ENCODE data around the gene VGLL2. TPM values are rescaled to one million over a fixed set of nuclear protein-coding genes. Genes with fewer than 3 reads are reported as not detected.

VGLL2 gene
- total and polyA plus RNA-seq, 2 donors (not counting 1 experiment from before 2014, with no cell fraction given): not detected

DNA sequence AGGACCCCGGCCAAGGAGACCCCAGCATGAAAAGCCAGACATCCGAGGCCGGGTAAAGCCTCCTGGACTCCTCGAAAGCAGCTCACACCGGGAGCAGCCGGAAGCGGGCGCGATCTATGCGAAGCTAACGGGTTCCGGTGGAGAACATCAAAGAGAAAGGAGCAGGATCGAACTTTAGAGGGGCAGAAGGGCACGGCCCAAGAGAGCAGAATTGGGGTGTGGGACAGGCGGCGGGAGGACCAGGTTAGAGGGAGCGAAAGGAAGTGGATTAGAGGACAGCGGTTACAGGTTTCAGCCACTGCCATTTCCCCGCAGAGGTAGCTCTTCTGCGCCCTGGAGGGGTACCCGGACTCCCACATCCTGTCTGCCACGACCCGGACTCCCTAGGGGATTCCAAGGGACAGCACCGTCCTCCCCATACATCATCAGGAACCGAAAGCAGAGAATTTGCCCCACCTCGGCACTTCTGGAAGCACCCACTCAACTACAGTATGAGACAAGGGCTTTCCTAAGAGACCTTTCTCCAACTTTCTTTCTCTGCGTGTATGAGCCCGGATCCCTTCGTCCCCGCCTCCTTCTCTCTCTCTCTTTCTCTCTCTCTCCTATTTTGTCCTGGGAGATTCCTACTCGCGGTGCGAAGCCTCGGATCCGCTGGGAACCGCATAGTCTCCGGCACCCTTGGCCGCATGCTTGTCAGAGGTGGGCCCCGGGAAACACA, 507 bp upstream of the VGLL2 start:
- Histone ChIP-seq H2AFZ (ENCODE audit: low read length) (no peak overlapping the region), H3K36me3 (ENCODE audit: control insufficient read depth, insufficient read depth, low read length) (no peaks in the 10 kb centered on the region), H3K27me3 (ENCODE audit: control insufficient read depth, insufficient read depth, low read length) (peaks cover 67% of the 10 kb centered on the region), H3K4me1 (ENCODE audit: control insufficient read depth, extremely low read depth, insufficient read depth, low read length) (peaks cover 3% of the 10 kb centered on the region), H4K20me1 (ENCODE audit: control insufficient read depth, extremely low read depth, insufficient read depth, low read length) (no peaks in the 10 kb centered on the region), H3K4me3 (replicated peaks in 1 of 4; ENCODE audit: control extremely low read depth in 1 of 4, insufficient read depth in 1 of 4, low read depth in 3 of 4, low read length in 4 of 4) (peak overlapping the region; percentile 13 to 55 (median 36)), H3K79me2 (ENCODE audit: control insufficient read depth, insufficient read depth, low read length) (no peaks in the 10 kb centered on the region), H3K27ac (ENCODE audit: insufficient read depth, low read length) (no peak overlapping the region), H3K9me3 (ENCODE audit: control insufficient read depth, insufficient read depth, low read depth, low read length) (no peaks in the 10 kb centered on the region), H3K4me2 (ENCODE audit: extremely low read depth, insufficient read depth, low read length) (peak overlapping the region; percentile 79), H3K9ac (ENCODE audit: insufficient read depth, low read length) (no peak overlapping the region)
- TF ChIP-seq EZH2 (IDR thresholded peaks at IDR 0.05; ENCODE audit: low read length, missing control alignments): peak; percentile 94
- TF ChIP-seq, protein P1, sequence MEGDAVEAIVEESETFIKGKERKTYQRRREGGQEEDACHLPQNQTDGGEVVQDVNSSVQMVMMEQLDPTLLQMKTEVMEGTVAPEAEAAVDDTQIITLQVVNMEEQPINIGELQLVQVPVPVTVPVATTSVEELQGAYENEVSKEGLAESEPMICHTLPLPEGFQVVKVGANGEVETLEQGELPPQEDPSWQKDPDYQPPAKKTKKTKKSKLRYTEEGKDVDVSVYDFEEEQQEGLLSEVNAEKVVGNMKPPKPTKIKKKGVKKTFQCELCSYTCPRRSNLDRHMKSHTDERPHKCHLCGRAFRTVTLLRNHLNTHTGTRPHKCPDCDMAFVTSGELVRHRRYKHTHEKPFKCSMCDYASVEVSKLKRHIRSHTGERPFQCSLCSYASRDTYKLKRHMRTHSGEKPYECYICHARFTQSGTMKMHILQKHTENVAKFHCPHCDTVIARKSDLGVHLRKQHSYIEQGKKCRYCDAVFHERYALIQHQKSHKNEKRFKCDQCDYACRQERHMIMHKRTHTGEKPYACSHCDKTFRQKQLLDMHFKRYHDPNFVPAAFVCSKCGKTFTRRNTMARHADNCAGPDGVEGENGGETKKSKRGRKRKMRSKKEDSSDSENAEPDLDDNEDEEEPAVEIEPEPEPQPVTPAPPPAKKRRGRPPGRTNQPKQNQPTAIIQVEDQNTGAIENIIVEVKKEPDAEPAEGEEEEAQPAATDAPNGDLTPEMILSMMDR (conservative IDR thresholded peaks at IDR 0.05 in 1 of 2, IDR thresholded peaks at IDR 0.05 in 1 of 2; ENCODE audit: low read depth in 1 of 2, low read length in 2 of 2): no peak
- DNase-seq (ENCODE audit: low read depth in 2 of 2): peak; percentile 12 to 27

DNA sequence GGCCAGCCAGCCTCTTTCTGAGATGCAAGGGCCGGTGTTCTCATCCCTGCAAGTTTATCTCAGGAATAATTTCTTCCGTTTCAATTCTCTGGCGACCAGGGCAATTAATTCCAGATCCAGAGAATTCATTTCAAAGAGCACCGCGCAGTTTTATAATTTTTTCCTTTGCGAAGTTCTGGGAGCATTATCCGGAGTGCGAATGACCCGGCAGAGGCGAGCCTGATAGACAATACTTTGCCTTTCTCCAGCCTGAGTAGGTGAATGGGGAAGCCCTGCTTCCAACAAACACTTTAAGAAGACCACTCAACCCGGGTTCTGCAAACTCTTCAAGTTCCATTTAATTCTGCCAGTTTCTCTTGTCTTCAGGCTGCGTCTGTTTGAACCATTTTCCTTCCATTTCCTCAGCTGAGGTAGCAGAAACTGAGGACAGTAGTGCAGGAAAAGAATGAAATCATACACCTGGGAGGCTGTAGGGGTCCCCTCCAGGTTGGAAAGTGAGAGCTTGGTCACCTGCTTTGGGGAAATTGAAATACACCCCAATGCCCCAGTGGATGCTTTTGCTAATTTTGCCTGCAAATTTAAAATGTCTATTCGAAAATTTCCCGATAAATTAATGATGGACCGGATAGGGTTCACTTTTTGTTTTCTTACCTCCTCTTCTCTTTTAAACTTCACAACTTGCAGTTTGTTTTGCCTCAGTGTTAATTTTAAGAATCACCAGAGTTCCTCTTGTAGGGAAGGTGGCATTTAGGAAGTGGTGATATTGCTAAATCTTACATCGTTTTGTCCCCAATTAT, 1.1 kb downstream of the VGLL2 start:
- Histone ChIP-seq H3K9ac (ENCODE audit: insufficient read depth, low read length) (no peak overlapping the region), H3K4me1 (ENCODE audit: control insufficient read depth, extremely low read depth, insufficient read depth, low read length) (peaks cover 3% of the 10 kb centered on the region), H2AFZ (ENCODE audit: low read length) (no peak overlapping the region)

DNA sequence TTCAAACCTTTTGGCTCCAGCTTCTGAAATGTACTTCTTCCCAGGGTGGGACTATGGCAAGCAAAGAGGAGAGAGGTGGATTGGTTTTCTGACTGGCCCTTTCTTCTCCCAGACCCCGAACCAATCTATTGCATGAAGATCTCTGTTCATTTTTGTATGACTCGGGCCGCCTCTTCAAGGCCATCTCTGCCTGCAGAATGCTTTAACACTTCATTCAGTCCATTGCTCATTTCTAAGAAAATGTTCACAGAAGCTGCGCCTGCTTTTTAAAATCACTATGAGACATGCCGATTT, 1.6 kb downstream of the VGLL2 start:
- H3K27ac ChIP-seq (ENCODE audit: insufficient read depth, low read length): no peak overlapping the region
- no peak overlapping the region for H3K4me3 ChIP-seq (replicated peaks in 1 of 4; ENCODE audit: control extremely low read depth in 1 of 4, insufficient read depth in 1 of 4, low read depth in 3 of 4, low read length in 4 of 4)
- H3K4me2 ChIP-seq (ENCODE audit: extremely low read depth, insufficient read depth, low read length): no peak overlapping the region
- no peaks in the 10 kb centered on the region for H4K20me1 ChIP-seq (ENCODE audit: control insufficient read depth, extremely low read depth, insufficient read depth, low read length)
- no peaks in the 10 kb centered on the region for H3K9me3 ChIP-seq (ENCODE audit: control insufficient read depth, insufficient read depth, low read depth, low read length)
- DNase-seq (ENCODE audit: low read depth in 2 of 2): no peak
- no peaks in the 10 kb centered on the region for H3K36me3 ChIP-seq (ENCODE audit: control insufficient read depth, insufficient read depth, low read length)
- TF ChIP-seq EZH2 (IDR thresholded peaks at IDR 0.05; ENCODE audit: low read length, missing control alignments): no peak
- TF ChIP-seq, protein P1 (conservative IDR thresholded peaks at IDR 0.05 in 1 of 2, IDR thresholded peaks at IDR 0.05 in 1 of 2; ENCODE audit: low read depth in 1 of 2, low read length in 2 of 2): no peak
- H3K27me3 ChIP-seq (ENCODE audit: control insufficient read depth, insufficient read depth, low read length): peaks cover 74% of the 10 kb centered on the region
- H3K9ac ChIP-seq (ENCODE audit: insufficient read depth, low read length): no peak overlapping the region
- no peak overlapping the region for H2AFZ ChIP-seq (ENCODE audit: low read length)
- H3K4me1 ChIP-seq (ENCODE audit: control insufficient read depth, extremely low read depth, insufficient read depth, low read length): peaks cover 3% of the 10 kb centered on the region
- no peaks in the 10 kb centered on the region for H3K79me2 ChIP-seq (ENCODE audit: control insufficient read depth, insufficient read depth, low read length)

More for the DNA sequence above, 1.1 kb downstream of the VGLL2 start:
- Histone ChIP-seq H3K9me3 (ENCODE audit: control insufficient read depth, insufficient read depth, low read depth, low read length) (no peaks in the 10 kb centered on the region), H4K20me1 (ENCODE audit: control insufficient read depth, extremely low read depth, insufficient read depth, low read length) (no peaks in the 10 kb centered on the region), H3K4me3 (replicated peaks in 1 of 4; ENCODE audit: control extremely low read depth in 1 of 4, insufficient read depth in 1 of 4, low read depth in 3 of 4, low read length in 4 of 4) (peak overlapping the region in 1 of 4 experiments; percentile 52), H3K4me2 (ENCODE audit: extremely low read depth, insufficient read depth, low read length) (no peak overlapping the region), H3K79me2 (ENCODE audit: control insufficient read depth, insufficient read depth, low read length) (no peaks in the 10 kb centered on the region), H3K27me3 (ENCODE audit: control insufficient read depth, insufficient read depth, low read length) (peaks cover 73% of the 10 kb centered on the region), H3K36me3 (ENCODE audit: control insufficient read depth, insufficient read depth, low read length) (no peaks in the 10 kb centered on the region), H3K27ac (ENCODE audit: insufficient read depth, low read length) (no peak overlapping the region)
- TF ChIP-seq EZH2 (IDR thresholded peaks at IDR 0.05; ENCODE audit: low read length, missing control alignments): peak; percentile 22
- TF ChIP-seq, protein P1 (conservative IDR thresholded peaks at IDR 0.05 in 1 of 2, IDR thresholded peaks at IDR 0.05 in 1 of 2; ENCODE audit: low read depth in 1 of 2, low read length in 2 of 2): no peak
- no peak for DNase-seq (ENCODE audit: low read depth in 2 of 2)
